Measurements from ENCODE around the gene ACAP1. TPM values are rescaled to one million over a fixed set of nuclear protein-coding genes. Genes with fewer than 3 reads are reported as not detected.

ACAP1 gene
- polyA plus RNA-seq, 3 donors from 2014 or later: 137 to 227 (median 214) TPM

DNA sequence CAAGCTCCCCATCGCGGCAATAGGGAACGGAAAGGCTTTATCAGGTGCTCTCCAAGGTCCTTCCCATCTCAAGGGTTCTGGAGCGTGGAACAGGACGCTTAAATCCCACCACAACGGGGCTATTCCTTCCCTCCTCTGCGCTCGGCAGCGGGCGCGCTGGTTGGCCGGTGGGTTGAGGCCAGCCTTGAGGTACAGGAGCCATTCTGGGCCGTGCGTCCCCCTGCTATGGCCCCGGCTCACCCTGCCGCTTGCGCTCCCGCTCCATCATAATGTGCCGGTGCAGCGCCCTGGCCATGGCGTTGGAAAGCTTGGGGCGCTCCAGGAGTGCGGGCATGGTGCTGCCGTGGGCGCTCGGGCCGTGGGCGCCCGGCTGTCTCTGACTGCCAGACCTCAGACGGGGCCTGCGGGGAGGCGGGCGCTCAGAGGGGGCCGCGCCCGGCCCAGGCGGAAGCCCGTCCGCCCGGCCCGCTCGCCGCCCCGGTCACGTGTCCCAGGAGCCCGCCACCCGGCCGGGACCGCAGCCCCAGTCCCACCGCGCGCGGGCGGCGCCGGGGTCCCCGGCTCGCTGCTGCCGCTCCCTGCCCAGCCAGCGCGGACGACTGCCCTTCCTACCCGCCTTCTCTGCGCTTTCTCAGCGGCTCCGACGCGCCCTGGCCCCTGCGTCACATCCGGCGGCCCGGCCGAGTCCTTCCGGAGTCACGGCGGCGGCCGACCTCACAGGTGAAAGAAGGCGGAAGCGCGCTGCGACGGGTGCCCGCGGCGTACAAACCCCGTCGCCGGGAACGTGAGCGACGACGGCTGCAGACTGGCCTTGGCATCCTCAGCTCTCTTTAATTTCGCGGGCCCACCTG lies 21.4 kb upstream of the ACAP1 start, which contains the start of gene GPS2:
Gene GPS2 (minus strand): TSS at position 642 of the 851 bp plus-strand sequence. CDS start 308 bp downstream, at position 334.
- peak within 1 kb of the TSS; percentile 89 to 96 (median 94) for H3K27ac Mint-ChIP-seq
- H3K27me3 Mint-ChIP-seq (ENCODE audit: low read depth in 3 of 3): peaks cover 16 to 20% (median 19%) of the 10 kb centered on the region in 3 donors
- H3K4me3 Mint-ChIP-seq: peak within 1 kb of the TSS; percentile 87 to 92 (median 89)
- H3K4me1 Mint-ChIP-seq: peaks cover 50 to 59% of the 10 kb centered on the region in 2 donors
- H3K9me3 Mint-ChIP-seq: no peaks in the 10 kb centered on the region
- DNase-seq: peak; percentile 92 to 93 (median 93)
- H3K36me3 Mint-ChIP-seq: peaks cover 15 to 34% (median 18%) of the 10 kb centered on the region in 3 donors

DNA sequence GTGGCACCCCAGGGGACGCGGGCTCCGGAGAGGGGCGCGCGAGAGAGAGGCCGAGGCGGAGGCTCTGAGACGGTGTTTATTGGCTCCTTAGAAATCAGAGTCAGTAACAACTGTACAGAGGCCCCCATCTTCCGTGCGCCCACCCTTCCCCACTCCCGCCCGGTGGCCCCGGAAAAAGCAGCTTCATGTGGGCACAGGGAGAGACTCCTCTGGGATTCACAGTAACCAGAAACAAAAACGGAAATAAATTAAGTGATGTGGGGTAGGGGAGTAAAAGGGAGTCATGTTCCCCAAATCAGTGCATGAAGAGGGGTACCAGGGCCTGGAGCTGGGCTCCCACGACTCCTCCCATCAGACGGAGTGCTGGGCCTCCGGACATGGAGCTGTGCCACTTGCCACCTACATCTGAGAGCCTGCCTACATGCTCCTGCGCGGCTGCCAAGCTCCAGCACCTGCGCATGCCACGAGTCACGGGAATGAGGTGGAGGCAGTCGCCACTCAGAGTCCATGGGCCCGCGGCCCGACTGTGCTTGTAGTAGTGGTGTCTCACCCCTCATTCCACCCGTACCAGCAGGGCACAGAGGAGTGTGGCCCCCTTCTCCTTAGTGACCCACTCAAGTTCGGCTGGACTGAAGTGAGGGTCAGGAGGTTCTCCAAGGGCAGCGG lies 20.6 kb upstream of the ACAP1 start:
- H3K9me3 Mint-ChIP-seq: no peaks in the 10 kb centered on the region
- peaks cover 15 to 17% (median 17%) of the 10 kb centered on the region in 3 donors for H3K27me3 Mint-ChIP-seq (ENCODE audit: low read depth in 3 of 3)
- H3K27ac Mint-ChIP-seq: peak overlapping the region; percentile 89 to 96 (median 94)
- H3K4me1 Mint-ChIP-seq: peaks cover 42 to 52% of the 10 kb centered on the region in 2 donors
- H3K4me3 Mint-ChIP-seq: peak overlapping the region; percentile 87 to 92 (median 89)
- no peak for DNase-seq
- H3K36me3 Mint-ChIP-seq: peaks cover 8 to 27% (median 11%) of the 10 kb centered on the region in 3 donors

DNA sequence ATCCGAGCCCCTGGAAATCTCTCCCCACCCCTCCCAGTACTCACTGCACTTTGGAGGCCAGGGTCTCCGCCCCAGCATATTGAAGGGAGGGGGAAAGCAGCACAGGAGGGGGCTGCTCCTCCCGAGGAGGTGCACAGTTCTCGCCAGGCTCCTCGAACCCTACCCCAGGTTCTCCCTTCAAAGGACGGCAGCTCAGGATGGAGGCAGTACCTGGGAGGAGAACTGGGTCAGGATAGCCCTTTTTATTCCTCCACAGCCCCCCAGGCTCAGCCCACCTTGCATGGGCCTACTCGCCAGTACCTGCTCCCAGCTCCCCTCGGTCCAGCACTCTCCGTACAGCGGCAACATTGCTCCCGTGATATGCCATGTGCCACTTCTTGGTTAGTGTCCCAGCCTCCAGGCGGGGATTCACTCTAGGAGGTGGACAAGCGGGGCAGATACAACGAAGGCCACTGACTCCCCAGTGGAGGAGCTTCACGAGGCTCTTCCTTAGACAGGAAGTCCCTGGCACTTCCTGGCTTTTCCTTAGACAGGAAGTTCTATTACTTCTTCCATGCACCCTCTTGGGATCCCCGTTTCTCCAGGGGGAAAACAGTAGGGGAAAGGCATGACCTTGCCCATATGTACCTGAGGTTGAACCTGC lies 19.0 kb upstream of the ACAP1 start:
- peaks cover 0 to 24% (median 7%) of the 10 kb centered on the region in 3 donors for H3K36me3 Mint-ChIP-seq
- H3K4me1 Mint-ChIP-seq: peaks cover 37 to 39% of the 10 kb centered on the region in 2 donors
- peak overlapping the region; percentile 25 to 84 (median 55) for H3K27ac Mint-ChIP-seq
- H3K4me3 Mint-ChIP-seq: peak overlapping the region; percentile 6 to 68 (median 42)
- no peaks in the 10 kb centered on the region for H3K9me3 Mint-ChIP-seq
- H3K27me3 Mint-ChIP-seq (ENCODE audit: low read depth in 3 of 3): peaks cover 14 to 17% (median 16%) of the 10 kb centered on the region in 3 donors
- DNase-seq: no peak

GRCh38 chr17:7318121-7318860 lies 18.0 kb upstream of the ACAP1 start:
- peaks cover 9 to 11% (median 10%) of the 10 kb centered on the region in 3 donors for H3K27me3 Mint-ChIP-seq (ENCODE audit: low read depth in 3 of 3)
- H3K4me1 Mint-ChIP-seq: peaks cover 27 to 29% of the 10 kb centered on the region in 2 donors
- peak overlapping the region in 1 of 5 donors; percentile 7 for H3K4me3 Mint-ChIP-seq
- H3K27ac Mint-ChIP-seq: peak overlapping the region in 3 of 6 donors; percentile 13 to 57 (median 40)
- no peaks in the 10 kb centered on the region for H3K9me3 Mint-ChIP-seq
- H3K36me3 Mint-ChIP-seq: peaks cover 0 to 15% (median 7%) of the 10 kb centered on the region in 3 donors
- no peak for DNase-seq

- DNase-seq: no peak
- Mint-ChIP-seq H3K27me3 (ENCODE audit: low read depth in 3 of 3) (peaks cover 0 to 2% (median under 1%) of the 10 kb centered on the region in 3 donors), H3K9me3 (no peaks in the 10 kb centered on the region), H3K4me3 (no peak overlapping the region), H3K36me3 (peaks cover 0 to 14% (median 3%) of the 10 kb centered on the region in 3 donors), H3K27ac (peak overlapping the region in 1 of 6 donors; percentile 22), H3K4me1 (peaks cover 1 to 6% of the 10 kb centered on the region in 2 donors)
Observed at GRCh38 chr17:7321466-7321865, 14.9 kb upstream of the ACAP1 start.

- Mint-ChIP-seq H3K27me3 (ENCODE audit: low read depth in 3 of 3) (peaks cover 0 to 2% (median 0%) of the 10 kb centered on the region in 3 donors), H3K36me3 (peaks cover 0 to 11% (median 3%) of the 10 kb centered on the region in 3 donors), H3K9me3 (no peaks in the 10 kb centered on the region), H3K4me3 (no peak overlapping the region), H3K27ac (no peak overlapping the region), H3K4me1 (peaks cover 0 to 6% of the 10 kb centered on the region in 2 donors)
- DNase-seq: no peak
Observed at GRCh38 chr17:7322520-7323194, 13.7 kb upstream of the ACAP1 start.

DNA sequence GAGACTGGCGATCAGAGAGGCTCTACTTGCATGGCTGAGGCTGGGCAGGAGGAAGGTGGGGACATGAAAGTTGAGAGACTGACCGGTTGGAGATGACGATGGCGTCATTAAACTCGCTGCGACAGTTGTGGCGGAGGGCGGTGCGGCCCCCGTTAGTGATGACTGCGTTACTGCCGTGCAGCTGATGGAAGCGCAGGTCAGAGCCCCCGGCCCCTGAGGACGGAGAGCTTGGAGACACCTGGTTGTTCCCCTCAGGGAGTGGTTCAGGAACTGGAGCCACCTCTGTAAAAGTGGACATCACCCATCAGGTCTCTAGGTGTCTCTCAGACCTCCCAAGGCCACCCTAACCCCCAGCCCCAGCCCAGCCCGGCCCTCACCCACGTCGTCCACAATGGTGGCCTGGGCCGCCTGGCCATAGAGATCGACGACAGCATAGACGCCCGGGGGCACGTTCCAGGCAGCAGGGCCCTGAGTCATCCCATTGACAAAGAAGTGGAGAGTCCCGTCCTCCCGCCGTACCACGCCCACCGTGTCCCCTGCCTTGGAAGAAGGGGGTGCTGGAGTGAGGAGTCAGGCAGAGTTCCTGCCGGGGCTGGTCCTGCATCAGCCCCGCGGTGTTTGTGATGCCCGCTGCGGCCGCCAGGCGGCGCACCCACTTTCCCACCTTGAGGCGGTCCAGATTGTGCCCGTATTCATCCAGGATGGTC lies 12.4 kb upstream of the ACAP1 start:
- no peak overlapping the region for H3K27ac Mint-ChIP-seq
- H3K36me3 Mint-ChIP-seq: peaks cover 0 to 8% (median 3%) of the 10 kb centered on the region in 3 donors
- peaks cover 0 to 7% (median 3%) of the 10 kb centered on the region in 3 donors for H3K27me3 Mint-ChIP-seq (ENCODE audit: low read depth in 3 of 3)
- H3K4me3 Mint-ChIP-seq: no peak overlapping the region
- H3K9me3 Mint-ChIP-seq: no peaks in the 10 kb centered on the region
- DNase-seq: peak; percentile 51 to 61 (median 56)
- peaks cover 12 to 17% of the 10 kb centered on the region in 2 donors for H3K4me1 Mint-ChIP-seq

DNA sequence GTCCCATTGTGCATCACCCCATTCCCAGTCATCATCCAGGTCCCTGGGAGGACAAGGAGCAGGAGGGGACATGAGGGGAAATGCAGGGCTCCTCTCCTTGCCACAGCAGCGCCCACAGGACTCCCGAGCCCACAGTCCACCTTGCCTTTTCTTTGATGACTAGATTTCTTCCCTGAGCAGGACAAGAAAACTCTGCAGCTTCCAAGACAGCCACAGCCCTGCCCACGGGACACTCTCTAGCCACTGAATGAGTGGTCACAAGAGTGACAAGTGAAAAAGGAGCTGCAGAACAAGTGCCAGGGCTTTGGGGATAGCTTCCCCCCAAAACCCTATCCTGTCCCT lies 11.9 kb upstream of the ACAP1 start:
- Mint-ChIP-seq H3K27me3 (ENCODE audit: low read depth in 3 of 3) (peaks cover 2 to 11% (median 6%) of the 10 kb centered on the region in 3 donors), H3K4me1 (peaks cover 14 to 20% of the 10 kb centered on the region in 2 donors), H3K4me3 (no peak overlapping the region), H3K36me3 (peaks cover 0 to 8% (median 3%) of the 10 kb centered on the region in 3 donors), H3K9me3 (no peaks in the 10 kb centered on the region), H3K27ac (no peak overlapping the region)
- no peak for DNase-seq

- Mint-ChIP-seq H3K27ac (no peak overlapping the region), H3K27me3 (ENCODE audit: low read depth in 3 of 3) (peaks cover 9 to 14% (median 13%) of the 10 kb centered on the region in 3 donors), H3K4me3 (no peak overlapping the region), H3K36me3 (peaks cover 0 to 8% (median 3%) of the 10 kb centered on the region in 3 donors), H3K9me3 (no peaks in the 10 kb centered on the region), H3K4me1 (peaks cover 21 to 26% of the 10 kb centered on the region in 2 donors)
- DNase-seq: no peak
Observed at GRCh38 chr17:7325031-7325528, 11.2 kb upstream of the ACAP1 start.

- no peaks in the 10 kb centered on the region for H3K9me3 Mint-ChIP-seq
- peaks cover 9 to 14% (median 13%) of the 10 kb centered on the region in 3 donors for H3K27me3 Mint-ChIP-seq (ENCODE audit: low read depth in 3 of 3)
- peaks cover 0 to 4% (median under 1%) of the 10 kb centered on the region in 3 donors for H3K36me3 Mint-ChIP-seq
- peaks cover 23 to 28% of the 10 kb centered on the region in 2 donors for H3K4me1 Mint-ChIP-seq
- H3K27ac Mint-ChIP-seq: peak overlapping the region in 1 of 6 donors; percentile 40
- DNase-seq: no peak
- no peak overlapping the region for H3K4me3 Mint-ChIP-seq
Observed at GRCh38 chr17:7326186-7326585, 10.1 kb upstream of the ACAP1 start.

GRCh38 chr17:7327056-7327455 lies 9.3 kb upstream of the ACAP1 start:
- Mint-ChIP-seq H3K27ac (no peak overlapping the region), H3K4me3 (no peak overlapping the region), H3K36me3 (no peaks in the 10 kb centered on the region), H3K4me1 (peaks cover 23 to 28% of the 10 kb centered on the region in 2 donors), H3K9me3 (no peaks in the 10 kb centered on the region), H3K27me3 (ENCODE audit: low read depth in 3 of 3) (peaks cover 9 to 14% (median 13%) of the 10 kb centered on the region in 3 donors)
- DNase-seq: no peak

- no peak for DNase-seq
- Mint-ChIP-seq H3K27ac (peak overlapping the region in 3 of 6 donors; percentile 76 to 94 (median 84)), H3K27me3 (ENCODE audit: low read depth in 3 of 3) (peaks cover 9 to 14% (median 13%) of the 10 kb centered on the region in 3 donors), H3K9me3 (no peaks in the 10 kb centered on the region), H3K36me3 (no peaks in the 10 kb centered on the region), H3K4me3 (peak overlapping the region in 1 of 5 donors; percentile 29), H3K4me1 (peaks cover 23 to 28% of the 10 kb centered on the region in 2 donors)
Observed at GRCh38 chr17:7327501-7327900, 8.8 kb upstream of the ACAP1 start.
